Stimulated activated CD8-positive, alpha-beta memory T cell treated with anti-CD3 and anti-CD28 coated beads, Interleukin-7, amount 100 ng/mL, for 4 hours (primary cell): Measurements from ENCODE around the gene MAEA.

Experiments
- DNase-seq, 2 donors: peaks; one replicate each; pipeline ENCODE4 v3.0.0-alpha.2; 2020; ENCODE audit warnings: low read depth in 2 of 2

The MAEA gene

DNA sequence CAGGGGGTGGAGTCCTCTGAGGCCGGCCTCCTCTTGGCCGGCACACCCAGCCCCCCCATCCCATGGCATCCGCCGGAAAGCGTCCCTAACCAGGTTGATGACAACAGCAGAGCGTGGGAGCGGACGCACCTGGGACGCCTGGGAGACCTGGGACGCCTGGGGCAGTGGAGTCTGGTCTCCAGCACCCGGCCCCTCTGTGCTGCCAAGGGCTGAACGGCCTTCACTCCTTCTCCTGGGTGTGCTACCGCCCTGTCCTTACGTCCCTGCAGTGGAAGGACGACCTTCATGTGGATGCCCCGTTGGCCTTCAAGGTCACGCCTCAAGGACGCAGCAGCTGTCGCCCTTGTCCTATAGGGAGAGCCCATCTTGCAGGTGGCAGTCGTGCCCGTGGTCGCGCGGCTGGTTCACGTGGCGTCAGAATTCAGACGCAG lies 89.7 kb downstream of the MAEA start:
- no peak for DNase-seq

- DNase-seq: no peak
Measured at GRCh38 chr4:1379801-1380331, 90.2 kb downstream of the MAEA start.

- DNase-seq: no peak
Measured at GRCh38 chr4:1380368-1381151, 90.9 kb downstream of the MAEA start.

GRCh38 chr4:1381181-1381621 lies 91.5 kb downstream of the MAEA start:
- DNase-seq: no peak

- no peak for DNase-seq
Measured at GRCh38 chr4:1381944-1382541, 92.4 kb downstream of the MAEA start.

- DNase-seq: no peak
Measured at GRCh38 chr4:1382776-1383727, 93.4 kb downstream of the MAEA start.

DNA sequence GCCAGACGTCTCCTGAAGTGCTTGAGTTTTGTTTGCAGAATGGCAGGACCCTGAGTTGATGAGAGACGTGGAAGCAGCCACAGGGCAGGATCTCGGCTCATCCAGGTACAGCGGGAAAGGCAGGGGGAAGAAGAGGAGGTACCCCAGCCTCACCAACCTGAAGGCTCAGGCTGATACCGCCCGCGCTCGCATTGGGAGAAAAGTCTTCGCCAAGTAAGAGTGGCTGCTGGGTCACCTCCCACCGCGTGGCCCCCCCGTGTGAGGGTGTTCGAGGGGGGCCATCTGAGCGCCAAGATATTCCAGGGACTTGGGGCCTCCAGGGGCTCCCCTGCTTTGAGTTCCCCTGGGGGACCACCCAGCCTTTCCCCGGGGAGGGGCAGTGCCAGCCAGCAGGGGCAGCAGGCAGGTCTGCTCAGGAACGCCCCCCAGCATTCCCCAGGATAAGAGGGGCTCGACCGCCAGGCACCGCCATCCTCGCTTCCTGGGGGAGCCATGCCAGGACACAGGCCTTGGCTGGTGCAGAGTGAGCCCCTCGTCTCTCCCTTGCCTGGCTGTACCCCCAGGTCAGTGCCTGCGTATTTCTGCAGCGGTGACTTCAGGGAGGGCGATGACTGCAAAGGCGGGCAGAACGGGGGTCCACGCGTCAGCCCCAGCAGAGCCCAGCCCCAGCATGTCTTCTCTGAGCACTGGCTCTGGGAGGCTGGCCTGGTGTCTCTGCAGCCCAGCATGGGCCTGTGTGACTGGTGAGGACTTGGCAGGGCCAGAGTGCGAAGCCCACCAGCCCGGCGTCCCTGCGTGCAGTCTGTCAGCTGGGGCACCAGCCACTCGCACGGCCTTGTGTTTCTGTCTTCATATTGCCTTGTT lies 94.3 kb downstream of the MAEA start:
- DNase-seq: no peak

GRCh38 chr4:1384675-1385372 lies 95.1 kb downstream of the MAEA start:
- DNase-seq: no peak

- DNase-seq: no peak
Measured at GRCh38 chr4:1385373-1386340, 96.0 kb downstream of the MAEA start.
